Lower leg skin (tissue), 4 donors: ENCODE data around the gene PLK5. TPM values are rescaled to one million over a fixed set of nuclear protein-coding genes. Genes with fewer than 3 reads are reported as not detected.

Experiments used
- DNase-seq, 2 donors: peaks; one replicate each; pipeline ENCODE4 v3.0.0-alpha.2; 2019; ENCODE audit warnings: low spot score in 2 of 2
- H3K4me3 ChIP-seq: fragments of 200-600 bp; sonication (generic); 2 replicates; pipeline ENCODE4 v1.5.1; 2017; ENCODE audit warnings: mild to moderate bottlenecking, low read depth; ENCODE audit not compliant: poor library complexity, severe bottlenecking
- POLR2A ChIP-seq, 2 donors: fragments of 450-650 bp; IDR thresholded peaks; one replicate each; pipeline ENCODE4 v1.6.1; 2016 to 2017; ENCODE audit warnings: antibody characterized with exemption in 2 of 2, mild to moderate bottlenecking in 1 of 2, moderate library complexity in 1 of 2
- WGBS, 2 donors: methylation state at CpG; one replicate each; pipeline ENCODE4 v1.1.5; 2018; 5-methylcytosine and 5-hydroxymethylcytosine counted together
- intact Hi-C: fragments of 100-400 bp; cut with DNase I; formaldehyde crosslinking; loops from one replicate; pipeline ENCODE4 v1.15.0; 2023; ENCODE audit warnings: low total_unique reads
- total RNA-seq, 4 donors: library from RNA; depleted of rRNA; stranded (reverse); fragments of >200 nt; gene quantifications; one replicate each; pipeline ENCODE4 v1.1.0, GENCODE V29; 2016
- TF ChIP-seq, protein P1 (sequence below), 3 donors: fragments of 450-650 bp; IDR thresholded peaks; one replicate each; pipeline ENCODE4 v1.5.1; 2016; ENCODE audit warnings: antibody characterized with exemption in 3 of 3, mild to moderate bottlenecking in 3 of 3, moderate library complexity in 2 of 3

The PLK5 gene
- total RNA-seq, 4 donors from 2014 or later: 0.23 to 0.84 TPM; not detected in 2

DNA sequence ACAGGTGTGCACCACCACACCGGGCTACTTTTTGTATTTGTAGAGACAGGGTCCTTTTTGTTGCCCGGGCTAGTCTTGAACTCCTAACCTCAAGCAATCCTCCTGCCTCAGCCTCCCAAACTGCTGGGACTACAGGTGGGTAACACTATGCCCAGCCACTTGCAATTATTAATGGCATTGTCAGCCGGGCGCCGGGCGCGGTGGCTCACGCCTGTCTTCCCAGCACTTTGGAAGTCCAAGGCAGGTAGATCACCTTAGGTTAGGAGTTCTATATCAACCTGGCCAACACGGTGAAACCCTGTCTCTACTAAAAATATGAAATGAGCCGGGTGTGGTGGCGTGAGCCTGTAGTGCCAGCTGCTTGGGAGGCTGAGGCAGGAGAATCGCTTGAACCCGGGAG is 47.0 kb downstream of the PLK5 start:
- no peak for DNase-seq
- intact Hi-C loops: no loop called here
- TF ChIP-seq, protein P1, sequence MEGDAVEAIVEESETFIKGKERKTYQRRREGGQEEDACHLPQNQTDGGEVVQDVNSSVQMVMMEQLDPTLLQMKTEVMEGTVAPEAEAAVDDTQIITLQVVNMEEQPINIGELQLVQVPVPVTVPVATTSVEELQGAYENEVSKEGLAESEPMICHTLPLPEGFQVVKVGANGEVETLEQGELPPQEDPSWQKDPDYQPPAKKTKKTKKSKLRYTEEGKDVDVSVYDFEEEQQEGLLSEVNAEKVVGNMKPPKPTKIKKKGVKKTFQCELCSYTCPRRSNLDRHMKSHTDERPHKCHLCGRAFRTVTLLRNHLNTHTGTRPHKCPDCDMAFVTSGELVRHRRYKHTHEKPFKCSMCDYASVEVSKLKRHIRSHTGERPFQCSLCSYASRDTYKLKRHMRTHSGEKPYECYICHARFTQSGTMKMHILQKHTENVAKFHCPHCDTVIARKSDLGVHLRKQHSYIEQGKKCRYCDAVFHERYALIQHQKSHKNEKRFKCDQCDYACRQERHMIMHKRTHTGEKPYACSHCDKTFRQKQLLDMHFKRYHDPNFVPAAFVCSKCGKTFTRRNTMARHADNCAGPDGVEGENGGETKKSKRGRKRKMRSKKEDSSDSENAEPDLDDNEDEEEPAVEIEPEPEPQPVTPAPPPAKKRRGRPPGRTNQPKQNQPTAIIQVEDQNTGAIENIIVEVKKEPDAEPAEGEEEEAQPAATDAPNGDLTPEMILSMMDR (IDR thresholded peaks at IDR 0.05): no peak
- no peak for TF ChIP-seq POLR2A (IDR thresholded peaks at IDR 0.05)
- WGBS, 2 donors: 96 to 97% methylated on average over 13 of the region's 13 CpGs
- no peak overlapping the region for H3K4me3 ChIP-seq

- TF ChIP-seq, protein P1 (IDR thresholded peaks at IDR 0.05): no peak
- no peak for TF ChIP-seq POLR2A (IDR thresholded peaks at IDR 0.05)
- H3K4me3 ChIP-seq: no peak overlapping the region
- intact Hi-C loops: no loop called here
- DNase-seq: no peak
- 90 to 93% methylated on average over 12 of the region's 12 CpGs for WGBS, 2 donors
These were observed 47.5 kb downstream of the PLK5 start for GRCh38 chr19:1571358-1571757.

- intact Hi-C loops: no loop called here
- DNase-seq: no peak
- TF ChIP-seq, protein P1 (IDR thresholded peaks at IDR 0.05): no peak
- no peak for TF ChIP-seq POLR2A (IDR thresholded peaks at IDR 0.05)
- WGBS, 2 donors: 82 to 83% methylated on average over 9 of the region's 9 CpGs
- H3K4me3 ChIP-seq: no peak overlapping the region
These were observed 48.9 kb downstream of the PLK5 start for GRCh38 chr19:1572795-1573194.

- intact Hi-C loops: no loop called here
These were observed 50.7 kb downstream of the PLK5 start for GRCh38 chr19:1574354-1575136.

GRCh38 chr19:1575323-1576241 is 51.7 kb downstream of the PLK5 start:
- peak in 1 of 2 donors; percentile 72 for DNase-seq
- TF ChIP-seq, protein P1 (IDR thresholded peaks at IDR 0.05): no peak
- no peak for TF ChIP-seq POLR2A (IDR thresholded peaks at IDR 0.05)
- 79 to 81% methylated on average over 18 to 22 of the region's 22 CpGs for WGBS, 2 donors
- intact Hi-C loops: no loop called here
- no peak overlapping the region for H3K4me3 ChIP-seq

More at GRCh38 chr19:1574354-1575136, 50.7 kb downstream of the PLK5 start:
- no peak for DNase-seq
- no peak for TF ChIP-seq POLR2A (IDR thresholded peaks at IDR 0.05)
- TF ChIP-seq, protein P1 (IDR thresholded peaks at IDR 0.05): no peak
- 75 to 80% methylated on average over 28 to 33 of the region's 34 CpGs for WGBS, 2 donors
- H3K4me3 ChIP-seq: no peak overlapping the region
